NCI-H524 (cell line): ENCODE measurements around the gene MPP2.
"Not testable (repeated sequence)": the region's sequence is repeated elsewhere in the genome, so short reads cannot be mapped to it uniquely, and the experiment has no call there.

Source experiments
- DNase-seq, 2 experiments: peaks; one replicate each; lab custom pipeline; 2025; lab: John Stamatoyannopoulos, UW

Gene MPP2

DNA sequence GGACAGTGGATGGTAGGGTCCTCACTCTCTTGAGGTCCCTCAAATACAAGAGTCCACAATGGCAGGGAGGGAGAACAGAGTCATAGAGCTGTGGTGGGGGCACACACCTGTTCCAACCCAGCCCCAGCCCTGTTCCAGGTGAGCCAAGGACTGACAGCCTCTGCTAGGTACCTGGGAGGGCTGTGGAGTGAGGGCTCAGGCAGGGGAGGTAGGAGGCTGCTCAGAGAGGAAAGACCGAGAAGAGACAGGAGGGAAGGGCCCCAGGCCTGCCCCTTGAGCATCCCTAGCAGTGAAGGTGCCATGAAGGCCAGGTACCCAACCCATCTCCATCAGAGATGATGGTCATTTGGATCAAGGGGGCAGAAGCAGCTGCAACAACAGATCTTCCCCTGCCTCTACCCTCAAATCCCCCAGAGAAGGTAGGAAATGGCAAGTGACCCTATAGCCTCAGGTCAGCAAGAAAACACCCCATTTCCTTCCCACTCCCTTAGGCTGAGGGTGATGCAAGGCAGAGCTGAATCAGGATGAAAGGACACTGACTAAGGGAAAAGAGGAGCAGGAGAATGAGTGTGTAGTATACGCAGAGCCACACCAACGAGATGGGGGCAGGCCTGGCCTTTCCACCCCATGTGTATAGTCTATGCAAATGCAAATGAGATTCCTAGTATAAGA is 31.7 kb downstream of the MPP2 start:
- no peak for DNase-seq

- no peak for DNase-seq
Observed at GRCh38 chr17:43874293-43874692, 33.0 kb downstream of the MPP2 start.

DNA sequence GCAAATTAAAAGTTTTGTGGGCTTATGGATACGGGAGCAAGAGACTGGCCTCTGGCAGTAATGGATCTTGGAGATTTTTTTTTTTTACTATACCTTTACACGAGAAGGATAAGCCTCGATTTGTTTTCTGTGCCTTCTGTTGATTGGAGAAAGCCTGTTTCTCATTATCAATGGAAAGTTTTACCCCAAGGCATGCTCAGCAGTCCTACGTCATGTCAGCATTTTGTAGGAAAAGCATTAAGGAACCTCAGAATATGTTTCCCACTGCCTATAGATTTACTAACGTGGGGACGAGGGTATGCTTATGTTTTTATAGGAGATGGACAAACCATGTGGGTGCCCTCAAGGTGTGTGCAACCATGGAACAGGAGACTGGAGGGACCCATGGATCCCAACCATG is 33.5 kb downstream of the MPP2 start:
- no peak for DNase-seq

GRCh38 chr17:43873091-43873490 is 34.2 kb downstream of the MPP2 start:
- DNase-seq: no peak

GRCh38 chr17:43871946-43872690 is 35.2 kb downstream of the MPP2 start:
- DNase-seq: no peak

- DNase-seq: not testable (repeated sequence)
Observed at GRCh38 chr17:43869031-43869430, 38.3 kb downstream of the MPP2 start.

GRCh38 chr17:43868226-43868994 is 38.9 kb downstream of the MPP2 start:
- no peak for DNase-seq

DNA sequence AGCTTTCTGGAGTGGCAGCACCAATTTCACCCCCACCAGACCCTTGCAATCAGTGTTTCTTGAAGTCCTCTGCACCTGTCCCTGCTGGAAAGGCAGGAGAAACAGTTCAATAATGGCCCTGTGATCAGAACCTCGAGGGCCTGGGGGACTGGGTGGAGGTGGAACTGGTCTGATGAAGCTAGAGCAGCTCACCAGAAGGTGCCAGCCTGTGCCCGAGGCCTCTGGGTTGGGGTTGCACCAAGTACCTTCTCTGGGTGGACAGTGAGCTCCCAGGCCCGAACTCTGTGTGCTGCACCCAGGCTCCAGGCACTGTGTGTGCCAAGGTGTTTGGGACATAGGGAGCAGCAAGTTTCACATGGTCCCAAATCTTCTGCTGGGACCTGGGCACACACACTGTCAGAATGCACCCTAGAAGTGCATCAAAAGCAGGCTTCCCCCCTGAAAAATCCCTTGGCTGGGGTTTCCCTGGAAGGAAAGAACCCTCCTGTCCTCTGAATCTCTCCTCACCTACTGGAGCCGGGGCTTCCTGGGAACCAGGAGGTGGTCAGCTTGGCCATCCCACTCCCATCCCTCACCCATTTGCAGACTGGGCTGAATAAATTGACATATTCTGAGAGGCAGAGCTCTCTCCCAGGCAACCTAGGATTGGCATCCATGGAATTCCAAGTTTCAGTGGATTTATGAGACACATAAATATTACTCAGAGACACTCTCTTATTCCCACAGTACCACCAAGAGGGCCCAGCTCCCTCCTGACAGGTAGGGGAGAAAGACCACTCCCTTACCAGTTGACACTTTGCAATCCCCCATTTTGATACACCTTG is 43.0 kb downstream of the MPP2 start:
- DNase-seq: no peak

DNA sequence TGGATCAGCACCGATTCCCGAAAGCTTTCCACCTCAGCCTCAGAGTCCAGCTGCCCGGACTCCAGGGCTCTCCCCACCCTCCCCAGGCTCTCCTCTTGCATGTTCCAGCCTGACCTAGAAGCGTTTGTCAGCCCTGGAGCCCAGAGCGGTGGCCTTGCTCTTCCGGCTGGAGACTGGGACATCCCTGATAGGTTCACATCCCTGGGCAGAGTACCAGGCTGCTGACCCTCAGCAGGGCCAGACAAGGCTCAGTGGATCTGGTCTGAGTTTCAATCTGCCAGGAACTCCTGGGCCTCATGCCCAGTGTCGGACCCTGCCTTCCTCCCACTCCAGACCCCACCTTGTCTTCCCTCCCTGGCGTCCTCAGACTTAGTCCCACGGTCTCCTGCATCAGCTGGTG is 45.4 kb downstream of the MPP2 start:
- DNase-seq: no peak

GRCh38 chr17:43860927-43861622 is 46.3 kb downstream of the MPP2 start:
- peak in 1 of 2 experiments; percentile 27 for DNase-seq

DNA sequence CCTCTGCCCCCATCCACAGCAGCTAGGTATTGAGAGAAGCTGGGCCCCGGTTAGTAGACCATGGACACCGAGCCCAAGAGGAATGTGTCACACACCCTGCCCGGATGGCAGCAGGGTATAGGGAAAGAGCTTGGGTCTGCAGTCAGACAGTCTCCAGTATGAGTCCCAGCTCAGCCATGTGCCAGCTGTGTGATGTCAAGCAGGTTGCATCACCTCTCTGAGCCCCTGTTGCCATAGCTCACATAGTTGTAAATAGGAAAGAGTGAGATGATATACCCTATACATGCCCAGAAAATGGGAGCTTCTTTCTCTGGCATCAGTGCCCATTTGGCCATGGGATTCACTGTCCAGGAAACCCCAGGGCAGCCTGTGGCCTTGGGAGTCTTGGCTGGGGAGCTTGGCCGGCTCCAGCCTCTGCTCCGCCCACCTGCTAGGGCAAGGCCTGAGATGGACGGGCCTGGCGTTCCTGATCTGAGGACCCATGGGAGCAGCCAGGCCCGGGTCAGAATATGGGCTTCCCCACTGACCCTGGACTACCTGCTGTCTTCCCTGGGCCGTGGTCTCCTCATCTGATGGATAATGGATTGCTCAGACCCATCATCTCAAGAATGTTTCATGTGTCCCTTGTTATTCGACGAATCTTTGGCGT is 47.1 kb downstream of the MPP2 start:
- no peak for DNase-seq

GRCh38 chr17:43857957-43858600 is 49.3 kb downstream of the MPP2 start:
- DNase-seq: no peak

DNA sequence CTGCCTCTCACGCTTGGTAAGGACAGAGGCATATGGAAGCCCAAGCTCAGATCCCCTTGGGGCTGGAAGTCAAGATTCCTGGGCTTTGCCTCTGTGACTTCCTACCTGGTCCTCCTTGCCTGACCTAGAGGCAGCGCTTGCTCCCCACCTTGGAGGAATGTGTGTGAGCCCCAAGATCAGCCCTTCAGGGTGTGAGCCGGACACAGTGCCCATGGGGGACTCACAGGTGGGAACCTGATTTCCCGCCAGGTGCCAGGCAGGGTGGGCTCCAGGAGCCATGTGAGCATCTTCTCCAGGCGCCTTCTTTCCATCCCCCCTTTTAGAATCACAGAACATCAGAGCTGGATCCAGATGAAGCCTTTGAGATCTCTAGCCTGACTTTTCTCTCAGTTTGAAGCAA is 50.2 kb downstream of the MPP2 start:
- DNase-seq: no peak

DNA sequence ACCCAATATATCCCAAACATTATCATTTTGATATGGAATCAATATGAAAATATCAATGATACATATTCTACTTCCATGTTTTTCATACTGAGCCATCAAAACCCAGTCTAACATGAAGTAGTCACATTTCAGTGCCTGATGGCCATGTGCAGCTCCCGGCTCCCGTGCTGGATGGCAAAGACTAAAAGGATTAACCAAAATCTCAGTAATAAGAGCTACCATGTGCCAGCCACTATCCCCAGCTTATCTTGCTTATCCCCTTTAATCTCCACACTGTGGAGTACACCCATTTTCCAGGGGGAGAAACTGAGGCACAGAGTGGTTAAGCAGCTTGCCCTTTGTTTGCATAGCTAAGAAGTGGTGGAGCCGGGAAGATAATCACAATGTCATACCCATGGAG is 51.2 kb downstream of the MPP2 start:
- peak; percentile 46 to 70 for DNase-seq

DNA sequence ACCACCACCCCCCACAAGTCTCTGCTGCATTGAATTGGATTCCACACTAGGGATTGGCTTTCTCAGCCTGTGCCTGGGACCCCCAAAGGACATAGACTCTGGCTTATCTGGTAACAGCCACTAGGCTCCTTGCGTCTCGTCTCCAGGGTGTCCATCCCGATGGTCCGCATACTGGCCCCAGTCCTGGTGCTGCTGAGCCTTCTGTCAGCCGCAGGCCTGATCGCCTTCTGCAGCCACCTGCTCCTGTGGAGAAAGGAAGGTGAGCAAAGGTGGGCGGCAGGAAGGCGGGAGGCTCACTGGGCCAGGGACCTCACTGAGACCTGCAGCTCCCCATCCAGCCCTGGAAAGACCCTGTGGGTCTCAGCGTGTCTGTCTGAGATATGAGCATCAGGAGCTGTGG is 52.3 kb downstream of the MPP2 start:
- DNase-seq: no peak

DNA sequence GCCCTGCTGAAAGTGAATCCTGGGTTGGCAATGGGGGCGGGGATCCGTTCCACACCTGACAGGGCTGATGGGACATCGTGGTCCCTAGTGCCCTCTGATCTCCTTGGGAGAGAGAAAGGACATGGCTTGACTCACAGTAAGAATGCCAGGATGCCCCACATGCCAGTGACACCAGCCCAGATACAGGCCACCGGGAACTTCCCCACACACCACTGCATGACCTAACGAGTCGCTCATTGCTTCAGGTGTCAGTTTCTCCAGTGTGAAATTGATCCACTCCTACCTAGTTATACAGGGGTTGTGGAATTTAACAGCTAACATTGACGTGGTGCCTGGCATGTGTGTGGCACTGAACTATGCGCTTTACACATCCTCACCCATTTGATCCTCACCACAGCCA is 52.8 kb downstream of the MPP2 start:
- DNase-seq: no peak

GRCh38 chr17:43853546-43853945 is 53.8 kb downstream of the MPP2 start:
- DNase-seq: no peak

DNA sequence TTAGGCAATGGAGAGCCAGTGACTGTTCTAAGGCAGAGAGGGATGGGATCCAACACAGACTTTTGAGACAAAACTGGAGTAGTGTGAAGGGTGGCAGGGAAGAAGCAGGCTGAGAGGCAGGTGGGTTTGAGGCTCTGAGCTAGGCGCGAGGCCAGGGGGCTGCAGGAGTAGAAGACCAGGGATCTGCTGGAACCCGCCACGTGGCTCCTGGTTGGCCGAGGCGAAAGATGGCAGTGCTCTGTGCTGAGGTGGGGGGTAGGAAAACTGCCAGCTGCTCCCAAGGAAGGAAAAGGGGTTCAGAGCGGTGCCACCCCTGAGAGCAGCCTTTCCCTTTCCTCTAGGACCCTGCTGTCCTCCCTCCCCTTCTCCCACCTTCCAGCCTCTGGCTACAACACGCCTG is 54.8 kb downstream of the MPP2 start:
- DNase-seq: no peak

DNA sequence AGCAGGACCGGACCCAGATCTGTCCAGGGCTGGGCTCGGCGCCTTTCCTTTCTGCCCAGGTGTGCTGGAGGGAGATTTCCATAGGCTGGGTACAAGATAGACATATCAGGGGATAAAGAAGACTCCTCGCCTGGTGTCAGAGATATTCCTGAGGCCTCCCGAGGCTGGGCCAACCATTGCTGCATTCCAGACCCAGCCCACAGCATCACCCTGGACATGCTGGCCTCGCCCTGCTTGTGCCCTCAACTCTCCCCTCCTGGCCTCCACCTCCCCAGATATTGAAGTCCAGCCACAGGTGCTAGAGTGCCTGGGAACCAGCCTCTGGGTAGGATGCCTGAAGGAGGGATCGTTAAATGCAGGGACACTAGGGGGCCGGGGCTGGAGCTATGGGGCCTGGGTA is 58.2 kb downstream of the MPP2 start:
- DNase-seq: no peak

GRCh38 chr17:43848601-43849000 is 58.7 kb downstream of the MPP2 start:
- DNase-seq: no peak
